SK-N-SH treated with all-trans-retinoic acid at 6 μM for 48 hours (cell line): ENCODE data around the gene RBM12.

Experiments
- ARNTL ChIP-seq: fragments of 450-650 bp; formaldehyde crosslinking; IDR thresholded peaks from 2 replicates; pipeline ENCODE4 v1.5.0; 2020; ENCODE audit warnings: low read depth, mild to moderate bottlenecking, moderate library complexity, borderline replicate concordance
- CSDC2 ChIP-seq: fragments of 250-450 bp; sonication (Bioruptor Pico); IDR thresholded peaks from 2 replicates; pipeline ENCODE4 v1.5.0; 2020; ENCODE audit warnings: mild to moderate bottlenecking, moderate library complexity
- GLIS3 ChIP-seq: fragments of 250-450 bp; sonication (Bioruptor Pico); IDR thresholded peaks from 2 replicates; pipeline ENCODE4 v1.5.0; 2020; ENCODE audit warnings: mild to moderate bottlenecking, moderate library complexity
- PATZ1 ChIP-seq: fragments of 250-450 bp; sonication (Bioruptor Pico); IDR thresholded peaks from 2 replicates; pipeline ENCODE4 v1.8.0; 2020; ENCODE audit warnings: mild to moderate bottlenecking, moderate library complexity, borderline replicate concordance
- RARB ChIP-seq: fragments of 250-450 bp; sonication (Bioruptor Pico); IDR thresholded peaks from 2 replicates; pipeline ENCODE4 v1.8.0; 2021; ENCODE audit warnings: mild to moderate bottlenecking, moderate library complexity
- TCF4 ChIP-seq: fragments of 250-450 bp; sonication (Bioruptor Pico); IDR thresholded peaks from 2 replicates; pipeline ENCODE4 v1.8.0; 2021; ENCODE audit warnings: mild to moderate bottlenecking, moderate library complexity, borderline replicate concordance
- TOX ChIP-seq: fragments of 250-450 bp; sonication (Bioruptor Pico); IDR thresholded peaks from 2 replicates; pipeline ENCODE4 v1.8.0; 2021; ENCODE audit warnings: mild to moderate bottlenecking, moderate library complexity, borderline replicate concordance
- ZC3H10 ChIP-seq: fragments of 250-450 bp; sonication (Bioruptor Pico); IDR thresholded peaks from 2 replicates; pipeline ENCODE4 v1.5.1; 2021; ENCODE audit warnings: mild to moderate bottlenecking, moderate library complexity
- ZFP3 ChIP-seq: fragments of 250-450 bp; sonication (Bioruptor Pico); IDR thresholded peaks from 2 replicates; pipeline ENCODE4 v1.5.0; 2020; ENCODE audit warnings: mild to moderate bottlenecking, moderate library complexity
- ZNF565 ChIP-seq: fragments of 450-650 bp; formaldehyde crosslinking; conservative IDR thresholded peaks from 2 replicates; pipeline ENCODE4 v1.5.0; 2020; ENCODE audit warnings: low read depth, mild to moderate bottlenecking, moderate library complexity
- ZNF70 ChIP-seq: fragments of 450-650 bp; formaldehyde crosslinking; IDR thresholded peaks from 2 replicates; pipeline ENCODE4 v1.5.0; 2020; ENCODE audit warnings: mild to moderate bottlenecking, moderate library complexity

GRCh38 chr20:35604449-35604747, 60.3 kb downstream of the RBM12 start:
- TF ChIP-seq RARB (CRISPR knock-in tag) (no peak), ZFP3 (CRISPR knock-in tag) (no peak), ZNF565 (CRISPR knock-in tag) (no peak), TCF4 (no peak), TOX (CRISPR knock-in tag) (no peak), GLIS3 (CRISPR knock-in tag) (no peak), ZC3H10 (CRISPR knock-in tag) (no peak), CSDC2 (CRISPR knock-in tag) (no peak), ARNTL (CRISPR knock-in tag) (no peak), ZNF70 (no peak), PATZ1 (CRISPR knock-in tag) (no peak)
